GM12878 (cell line): Measurements from ENCODE around the gene CLDN24. TPM values are rescaled to one million over a fixed set of nuclear protein-coding genes. Genes with fewer than 3 reads are reported as not detected.

Experiments
- ATAC-seq: fragments of 200-7000 bp; cut with Tn5 transposase; 3 replicates; pipeline ENCODE4 v1.9.1; 2020; ENCODE audit warnings: mild to moderate bottlenecking, moderate library complexity
- BruUV-seq: library from RNA; stranded (reverse); fragments of 400-500 nt; replicated peaks from 2 replicates; lab custom pipeline; 2021; lab: Mats Ljungman, UMichigan
- CTCF ChIA-PET: fragments of 300-600 bp; sonication (Branson Sonifier 250); formaldehyde crosslinking; extraction: SDS; loops from one replicate; lab custom pipeline; 2021; ENCODE audit warnings: inconsistent platforms; lab: Yijun Ruan, JAX
- POLR2A ChIA-PET: fragments of 350-600 bp; formaldehyde crosslinking; extraction: SDS; loops from one replicate; lab custom pipeline; 2021; ENCODE audit warnings: inconsistent platforms; lab: Charles Lee
- RAD21 ChIA-PET: fragments of 300-600 bp; sonication (Branson Sonifier 250); formaldehyde crosslinking; loops from one replicate; lab custom pipeline; 2023; ENCODE audit warnings: antibody characterized with exemption; ENCODE audit not compliant: unreplicated experiment; lab: Charles Lee
- SMC1A ChIA-PET: fragments of 300-600 bp; sonication (Branson Sonifier 250); formaldehyde crosslinking; loops from one replicate; lab custom pipeline; 2023; ENCODE audit not compliant: unreplicated experiment, uncharacterized antibody; lab: Charles Lee
- DNase-seq: peaks from one replicate; pipeline ENCODE4 v3.0.0-alpha.2; 2011; ENCODE audit warnings: low read depth, low spot score
- FAIRE-seq: peaks from 3 replicates; lab custom pipeline; 2011; peaks lifted over from hg19 to GRCh38; lab: Jason Lieb, UNC
- H2AFZ ChIP-seq: 2 replicates; pipeline ENCODE4 v1.6.0; 2011; ENCODE audit warnings: low read depth, low read length, control low read depth; ENCODE audit not compliant: control insufficient read depth
- H3K27ac ChIP-seq: 2 replicates; pipeline ENCODE4 v1.5.1; 2011; ENCODE audit warnings: control low read depth; ENCODE audit not compliant: control insufficient read depth, insufficient read depth
- H3K27me3 ChIP-seq, 2 experiments: replicated peaks in 1 of 2; 2 replicates each; pipeline versions ENCODE4 v1.6.0 to v1.6.1; 2011; ENCODE audit warnings: low read length in 1 of 2; ENCODE audit not compliant: control insufficient read depth in 2 of 2, insufficient read depth in 2 of 2
- H3K36me3 ChIP-seq, 2 experiments: 2 replicates each; pipeline ENCODE4 v1.5.1; 2011; ENCODE audit warnings: low read length in 1 of 2; ENCODE audit not compliant: control insufficient read depth in 2 of 2, insufficient read depth in 2 of 2
- H3K4me1 ChIP-seq: 2 replicates; pipeline ENCODE4 v1.6.1; 2011; ENCODE audit warnings: mild to moderate bottlenecking, low read length, moderate library complexity, mixed read lengths; ENCODE audit not compliant: control insufficient read depth, insufficient read depth
- H3K4me2 ChIP-seq: 2 replicates; pipeline ENCODE4 v1.6.0; 2011; ENCODE audit warnings: control low read depth; ENCODE audit not compliant: control insufficient read depth, insufficient read depth
- H3K4me3 ChIP-seq: fragments of 200-600 bp; sonication (generic); 2 replicates; pipeline ENCODE4 v1.5.1; 2016
- H3K79me2 ChIP-seq: 2 replicates; pipeline ENCODE4 v1.6.0; 2011; ENCODE audit warnings: low read length; ENCODE audit not compliant: control insufficient read depth, insufficient read depth
- H3K9ac ChIP-seq: 2 replicates; pipeline ENCODE4 v1.8.0; 2011; ENCODE audit warnings: low read length, control low read depth, mixed read lengths; ENCODE audit not compliant: control insufficient read depth, insufficient read depth
- H3K9me3 ChIP-seq: replicated peaks from 3 replicates; pipeline ENCODE4 v1.5.1; 2011; ENCODE audit warnings: mild to moderate bottlenecking, low read length; ENCODE audit not compliant: control insufficient read depth, insufficient read depth
- H4K20me1 ChIP-seq: 2 replicates; pipeline ENCODE4 v1.6.0; 2011; ENCODE audit not compliant: control insufficient read depth, insufficient read depth
- ATF7 ChIP-seq: fragments of 450-650 bp; IDR thresholded peaks from 2 replicates; pipeline ENCODE4 v1.6.1; 2016; ENCODE audit warnings: low read depth, mild to moderate bottlenecking
- CEBPB ChIP-seq, 2 experiments: fragments of 150-350 bp in 1 of 2; IDR thresholded peaks; 2 replicates each; pipeline ENCODE4 v1.6.1; 2012 to 2014; ENCODE audit warnings: low read depth in 2 of 2, low read length in 2 of 2, borderline replicate concordance in 1 of 2, inconsistent platforms in 1 of 2
- EED ChIP-seq: sonication (generic); IDR thresholded peaks from 2 replicates; pipeline ENCODE4 v1.6.1; 2016; ENCODE audit warnings: antibody characterized with exemption, low read depth
- EGR1 ChIP-seq, 2 experiments: IDR thresholded peaks; 1 replicate in 1 of 2; 2 replicates in 1 of 2; pipeline ENCODE4 v1.6.1; 2011 to 2012; ENCODE audit warnings: low read depth in 2 of 2, low read length in 2 of 2, borderline replicate concordance in 1 of 2, mild to moderate bottlenecking in 1 of 2, moderate library complexity in 1 of 2
- NBN ChIP-seq: fragments of 450-650 bp; IDR thresholded peaks from 2 replicates; pipeline ENCODE4 v1.6.1; 2016
- RB1 ChIP-seq: fragments of 450-650 bp; formaldehyde crosslinking; IDR thresholded peaks from 2 replicates; pipeline ENCODE4 v1.6.1; 2017; ENCODE audit warnings: mild to moderate bottlenecking, borderline replicate concordance
- RELA ChIP-seq: fragments of 450-650 bp; IDR thresholded peaks from 2 replicates; pipeline ENCODE4 v1.8.0; 2014; ENCODE audit warnings: borderline replicate concordance; ENCODE audit not compliant: partially characterized antibody
- SMAD1 ChIP-seq: fragments of 450-650 bp; IDR thresholded peaks from 2 replicates; pipeline ENCODE4 v1.6.1; 2018; ENCODE audit warnings: mild to moderate bottlenecking, low read depth; ENCODE audit not compliant: partially characterized antibody
- SMC3 ChIP-seq: IDR thresholded peaks from 2 replicates; pipeline ENCODE4 v1.6.1; 2011; ENCODE audit warnings: low read length, improper control_type of control experiment, borderline replicate concordance
- YY1 ChIP-seq: IDR thresholded peaks from 2 replicates; pipeline ENCODE4 v1.6.1; 2011; ENCODE audit warnings: low read depth, mild to moderate bottlenecking, low read length
- WGBS: methylation state at CpG from one replicate; pipeline ENCODE4 v1.1.6; 2016; ENCODE audit warnings: low lambda C conversion rate; ENCODE audit not compliant: insufficient replicate concordance, insufficient coverage; ENCODE audit errors: missing lambda C conversion rate; 5-methylcytosine and 5-hydroxymethylcytosine counted together
- in situ Hi-C: fragments of 300-500 bp; cut with MboI; formaldehyde crosslinking; loops from 9 replicates; pipeline ENCODE4 v1.14.3; 2018; ENCODE audit warnings: mixed read lengths
- intact Hi-C: fragments of 100-400 bp; cut with micrococcal nuclease; formaldehyde crosslinking; loops from one replicate; pipeline ENCODE4 v1.14.2; 2022; ENCODE audit not compliant: unreplicated experiment
- polyA plus RNA-seq, 11 experiments: library from polyadenylated mRNA; depleted of rRNA in 4 of 11; unstranded in 6 of 11; stranded (reverse) in 5 of 11; fragments of >200 nt; fragmentation: Nextera tagmentation in 4 of 11; fragmentation: Illumina TruSeq in 1 of 11; extraction: Ambion mirVana in 4 of 11; extraction: Trizol in 1 of 11; gene quantifications; 1 replicate in 1 of 11; 2 replicates in 10 of 11; pipeline versions ENCODE4 v1.2.1 to v1.2.3, GENCODE V29; 2011 to 2016; ENCODE audit warnings: inconsistent platforms in 2 of 11, missing spikeins in 2 of 11, low read depth in 1 of 11
- total RNA-seq, 4 experiments: library from RNA; depleted of rRNA in 3 of 4; stranded (reverse); fragments of >200 nt in 3 of 4; fragmentation: Illumina TruSeq in 1 of 4; extraction: Trizol in 1 of 4; gene quantifications; 2 replicates each; pipeline versions ENCODE4 v1.2.1 to v1.2.3, GENCODE V29; 2013 to 2021
- TF ChIP-seq, protein P1 (sequence below): IDR thresholded peaks from 2 replicates; pipeline ENCODE4 v1.6.1; 2011; ENCODE audit warnings: borderline replicate concordance, low read depth, mild to moderate bottlenecking, moderate library complexity, low read length; ENCODE audit not compliant: insufficient read depth, poor library complexity, severe bottlenecking
- TF ChIP-seq, protein P2 (sequence below): fragments of 450-650 bp; IDR thresholded peaks from 2 replicates; pipeline ENCODE4 v1.6.1; 2016; ENCODE audit warnings: mild to moderate bottlenecking
- TF ChIP-seq, protein P3 (sequence below): fragments of 450-650 bp; IDR thresholded peaks from 2 replicates; pipeline ENCODE4 v1.6.1; 2017; ENCODE audit warnings: mild to moderate bottlenecking
- TF ChIP-seq, protein P4 (sequence below): fragments of 450-650 bp; conservative IDR thresholded peaks from 2 replicates; pipeline ENCODE4 v1.6.1; 2017; ENCODE audit warnings: mild to moderate bottlenecking, moderate library complexity

Gene CLDN24
- total and polyA plus RNA-seq, 10 of the 15 experiments (the other 5 are each of a cell fraction or from before 2014, with no cell fraction given), result not detected

DNA sequence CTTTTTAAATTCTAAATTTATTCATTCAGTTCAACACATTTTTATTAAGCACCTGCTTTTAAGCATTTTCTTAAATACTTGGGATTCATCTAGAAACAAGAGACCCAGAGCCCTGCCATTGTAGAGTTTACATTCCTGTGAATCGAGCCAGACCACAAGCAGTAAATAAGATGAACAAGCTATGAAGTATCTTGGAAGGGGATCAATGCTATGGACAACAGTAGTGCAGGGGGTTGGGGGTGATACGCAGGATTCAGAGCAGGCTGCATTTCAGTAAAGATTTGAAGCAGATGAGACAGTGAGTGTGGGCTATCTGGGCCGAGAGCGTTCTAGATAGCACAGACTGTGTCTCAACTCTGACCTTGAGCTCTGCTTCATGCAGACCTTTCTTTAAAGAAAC, 37.3 kb downstream of the CLDN24 start:
- no peak for TF ChIP-seq RELA
- no peak for TF ChIP-seq CEBPB (IDR thresholded peaks at IDR 0.05; ENCODE audit: borderline replicate concordance in 1 of 2, low read depth in 2 of 2, low read length in 2 of 2)
- TF ChIP-seq ATF7, result no peak
- TF ChIP-seq NBN, result no peak
- TF ChIP-seq, protein P1, sequence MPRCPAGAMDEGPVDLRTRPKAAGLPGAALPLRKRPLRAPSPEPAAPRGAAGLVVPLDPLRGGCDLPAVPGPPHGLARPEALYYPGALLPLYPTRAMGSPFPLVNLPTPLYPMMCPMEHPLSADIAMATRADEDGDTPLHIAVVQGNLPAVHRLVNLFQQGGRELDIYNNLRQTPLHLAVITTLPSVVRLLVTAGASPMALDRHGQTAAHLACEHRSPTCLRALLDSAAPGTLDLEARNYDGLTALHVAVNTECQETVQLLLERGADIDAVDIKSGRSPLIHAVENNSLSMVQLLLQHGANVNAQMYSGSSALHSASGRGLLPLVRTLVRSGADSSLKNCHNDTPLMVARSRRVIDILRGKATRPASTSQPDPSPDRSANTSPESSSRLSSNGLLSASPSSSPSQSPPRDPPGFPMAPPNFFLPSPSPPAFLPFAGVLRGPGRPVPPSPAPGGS, result no peak
- no peak for TF ChIP-seq EED
- TF ChIP-seq, protein P2, sequence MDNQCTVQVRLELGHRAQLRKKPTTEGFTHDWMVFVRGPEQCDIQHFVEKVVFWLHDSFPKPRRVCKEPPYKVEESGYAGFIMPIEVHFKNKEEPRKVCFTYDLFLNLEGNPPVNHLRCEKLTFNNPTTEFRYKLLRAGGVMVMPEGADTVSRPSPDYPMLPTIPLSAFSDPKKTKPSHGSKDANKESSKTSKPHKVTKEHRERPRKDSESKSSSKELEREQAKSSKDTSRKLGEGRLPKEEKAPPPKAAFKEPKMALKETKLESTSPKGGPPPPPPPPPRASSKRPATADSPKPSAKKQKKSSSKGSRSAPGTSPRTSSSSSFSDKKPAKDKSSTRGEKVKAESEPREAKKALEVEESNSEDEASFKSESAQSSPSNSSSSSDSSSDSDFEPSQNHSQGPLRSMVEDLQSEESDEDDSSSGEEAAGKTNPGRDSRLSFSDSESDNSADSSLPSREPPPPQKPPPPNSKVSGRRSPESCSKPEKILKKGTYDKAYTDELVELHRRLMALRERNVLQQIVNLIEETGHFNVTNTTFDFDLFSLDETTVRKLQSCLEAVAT, result no peak
- TF ChIP-seq, protein P3, sequence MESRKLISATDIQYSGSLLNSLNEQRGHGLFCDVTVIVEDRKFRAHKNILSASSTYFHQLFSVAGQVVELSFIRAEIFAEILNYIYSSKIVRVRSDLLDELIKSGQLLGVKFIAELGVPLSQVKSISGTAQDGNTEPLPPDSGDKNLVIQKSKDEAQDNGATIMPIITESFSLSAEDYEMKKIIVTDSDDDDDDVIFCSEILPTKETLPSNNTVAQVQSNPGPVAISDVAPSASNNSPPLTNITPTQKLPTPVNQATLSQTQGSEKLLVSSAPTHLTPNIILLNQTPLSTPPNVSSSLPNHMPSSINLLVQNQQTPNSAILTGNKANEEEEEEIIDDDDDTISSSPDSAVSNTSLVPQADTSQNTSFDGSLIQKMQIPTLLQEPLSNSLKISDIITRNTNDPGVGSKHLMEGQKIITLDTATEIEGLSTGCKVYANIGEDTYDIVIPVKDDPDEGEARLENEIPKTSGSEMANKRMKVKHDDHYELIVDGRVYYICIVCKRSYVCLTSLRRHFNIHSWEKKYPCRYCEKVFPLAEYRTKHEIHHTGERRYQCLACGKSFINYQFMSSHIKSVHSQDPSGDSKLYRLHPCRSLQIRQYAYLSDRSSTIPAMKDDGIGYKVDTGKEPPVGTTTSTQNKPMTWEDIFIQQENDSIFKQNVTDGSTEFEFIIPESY, result no peak
- TF ChIP-seq EGR1 (IDR thresholded peaks at IDR 0.05; ENCODE audit: borderline replicate concordance in 1 of 2, low read depth in 2 of 2, low read length in 2 of 2), result no peak
- TF ChIP-seq YY1, result no peak
- TF ChIP-seq, protein P4, sequence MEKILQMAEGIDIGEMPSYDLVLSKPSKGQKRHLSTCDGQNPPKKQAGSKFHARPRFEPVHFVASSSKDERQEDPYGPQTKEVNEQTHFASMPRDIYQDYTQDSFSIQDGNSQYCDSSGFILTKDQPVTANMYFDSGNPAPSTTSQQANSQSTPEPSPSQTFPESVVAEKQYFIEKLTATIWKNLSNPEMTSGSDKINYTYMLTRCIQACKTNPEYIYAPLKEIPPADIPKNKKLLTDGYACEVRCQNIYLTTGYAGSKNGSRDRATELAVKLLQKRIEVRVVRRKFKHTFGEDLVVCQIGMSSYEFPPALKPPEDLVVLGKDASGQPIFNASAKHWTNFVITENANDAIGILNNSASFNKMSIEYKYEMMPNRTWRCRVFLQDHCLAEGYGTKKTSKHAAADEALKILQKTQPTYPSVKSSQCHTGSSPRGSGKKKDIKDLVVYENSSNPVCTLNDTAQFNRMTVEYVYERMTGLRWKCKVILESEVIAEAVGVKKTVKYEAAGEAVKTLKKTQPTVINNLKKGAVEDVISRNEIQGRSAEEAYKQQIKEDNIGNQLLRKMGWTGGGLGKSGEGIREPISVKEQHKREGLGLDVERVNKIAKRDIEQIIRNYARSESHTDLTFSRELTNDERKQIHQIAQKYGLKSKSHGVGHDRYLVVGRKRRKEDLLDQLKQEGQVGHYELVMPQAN, result no peak
- no peak for TF ChIP-seq RB1
- TF ChIP-seq SMC3, result no peak
- no peak for TF ChIP-seq SMAD1
- TF ChIP-seq, all 136 proteins: peak for 0
- no peak overlapping the region for H3K4me2 ChIP-seq
- no peak overlapping the region for H3K4me3 ChIP-seq
- ChIA-PET RAD21 (no interaction called here), CTCF (interaction anchor here (0.7 to 0.9 kb wide), 2 partner anchors 17 to 20 kb away, joined by 3 read pairs; no protein-coding TSS in a partner anchor), POLR2A (no interaction called here), SMC1A (no interaction called here)
- DNase-seq (no peak), ATAC-seq (no peak), FAIRE-seq (no peak)
- H3K27me3 ChIP-seq, result no peaks in the 10 kb centered on the region
- H3K27ac ChIP-seq, result no peak overlapping the region
- H3K9me3 ChIP-seq, result no peaks in the 10 kb centered on the region
- no peak overlapping the region for H2AFZ ChIP-seq
- in situ Hi-C loops (no loop called here), intact Hi-C loops (loop anchor here (10.0 kb wide), 1 partner anchor 220 kb away; the partner anchor contains the start of gene ING2)
- whole genome bisulfite sequencing, result 61% methylated on average over 4 of the region's 4 CpGs
- no peaks in the 10 kb centered on the region for H3K4me1 ChIP-seq
- no peaks in the 10 kb centered on the region for H3K36me3 ChIP-seq
- H3K9ac ChIP-seq, result no peak overlapping the region
- no peaks in the 10 kb centered on the region for H3K79me2 ChIP-seq
- no peaks in the 10 kb centered on the region for H4K20me1 ChIP-seq
- no TSS peak for BruUV-seq
